Thymus (tissue), 11 donors: ENCODE data around the gene XDH. TPM values are rescaled to one million over a fixed set of nuclear protein-coding genes. Genes with fewer than 3 reads are reported as not detected.

Experiments used
- DNase-seq, 9 donors: peaks; one replicate each; pipeline ENCODE4 v3.0.0-alpha.2; 2013; ENCODE audit warnings: low spot score in 9 of 9, low read depth in 6 of 9, missing footprints in 1 of 9
- H3K27ac ChIP-seq, 2 donors: one replicate each; pipeline ENCODE4 v1.5.1; 2013; ENCODE audit warnings: control low read depth in 1 of 2, low read depth in 1 of 2, low read length in 1 of 2, mild to moderate bottlenecking in 1 of 2, moderate library complexity in 1 of 2
- H3K27me3 ChIP-seq, 2 donors: one replicate each; pipeline ENCODE4 v1.5.1; 2013; ENCODE audit warnings: low read length in 1 of 2; ENCODE audit not compliant: control insufficient read depth in 2 of 2, insufficient read depth in 1 of 2
- H3K36me3 ChIP-seq, 2 donors: one replicate each; pipeline ENCODE4 v1.5.1; 2013; ENCODE audit warnings: low read length in 1 of 2, mild to moderate bottlenecking in 1 of 2, moderate library complexity in 1 of 2; ENCODE audit not compliant: control insufficient read depth in 2 of 2, insufficient read depth in 2 of 2
- H3K4me1 ChIP-seq, 2 donors: one replicate each; pipeline ENCODE4 v1.5.1; 2013; ENCODE audit warnings: low read length in 2 of 2; ENCODE audit not compliant: control insufficient read depth in 2 of 2, insufficient read depth in 2 of 2
- H3K4me3 ChIP-seq, 2 donors: one replicate each; pipeline ENCODE4 v1.5.1; 2013; ENCODE audit warnings: low read length in 2 of 2, control low read depth in 1 of 2, mild to moderate bottlenecking in 1 of 2
- H3K9me3 ChIP-seq, 2 donors: one replicate each; pipeline ENCODE4 v1.5.1; 2013; ENCODE audit warnings: low read length in 1 of 2, mild to moderate bottlenecking in 1 of 2; ENCODE audit not compliant: control insufficient read depth in 2 of 2, insufficient read depth in 1 of 2
- WGBS: extraction: QIAGEN DNeasy Blood & Tissue Kit; methylation state at CpG from one replicate; pipeline ENCODE4 v1.1.7; 2013; 5-methylcytosine and 5-hydroxymethylcytosine counted together
- polyA plus RNA-seq: library from polyadenylated mRNA; stranded (reverse); fragments of 200-250 nt; gene quantifications from one replicate; pipeline ENCODE4 v1.2.3, GENCODE V29; 2013
- total RNA-seq: library from RNA; stranded (reverse); fragments of 120-200 nt; gene quantifications from one replicate; pipeline ENCODE4 v1.2.4, GENCODE V29; 2013
- donor health status: healthy.

XDH gene
- total and polyA plus RNA-seq, 2 donors, result 0.19 to 0.78 TPM

- H3K27me3 ChIP-seq, result no peaks in the 10 kb centered on the region
- no peaks in the 10 kb centered on the region for H3K9me3 ChIP-seq
- H3K4me1 ChIP-seq, result no peaks in the 10 kb centered on the region
- no peaks in the 10 kb centered on the region for H3K36me3 ChIP-seq
- no peak overlapping the region for H3K27ac ChIP-seq
- 95% methylated on average over 4 of the region's 4 CpGs for WGBS
- DNase-seq, result no peak
- no peak overlapping the region for H3K4me3 ChIP-seq
Observed at GRCh38 chr2:31388736-31389135, 25.8 kb downstream of the XDH start.

- WGBS, result 92% methylated on average over 8 of the region's 8 CpGs
- Histone ChIP-seq H3K36me3 (no peaks in the 10 kb centered on the region), H3K4me3 (no peak overlapping the region), H3K4me1 (peaks cover 0 to 2% of the 10 kb centered on the region in 2 donors), H3K9me3 (no peaks in the 10 kb centered on the region), H3K27me3 (no peaks in the 10 kb centered on the region), H3K27ac (no peak overlapping the region)
- no peak for DNase-seq
Observed at GRCh38 chr2:31387850-31388249, 26.7 kb downstream of the XDH start.

- Histone ChIP-seq H3K27me3 (no peaks in the 10 kb centered on the region), H3K9me3 (no peaks in the 10 kb centered on the region), H3K36me3 (no peaks in the 10 kb centered on the region), H3K27ac (no peak overlapping the region), H3K4me3 (no peak overlapping the region), H3K4me1 (peaks cover 0 to 9% of the 10 kb centered on the region in 2 donors)
- DNase-seq, result no peak
Observed at GRCh38 chr2:31386648-31387047, 27.9 kb downstream of the XDH start.

GRCh38 chr2:31386172-31386571 is 28.4 kb downstream of the XDH start:
- DNase-seq, result no peak
- Histone ChIP-seq H3K9me3 (no peaks in the 10 kb centered on the region), H3K36me3 (no peaks in the 10 kb centered on the region), H3K27me3 (no peaks in the 10 kb centered on the region), H3K4me3 (no peak overlapping the region), H3K27ac (no peak overlapping the region), H3K4me1 (peaks cover 0 to 9% of the 10 kb centered on the region in 2 donors)
- 97% methylated on average over 7 of the region's 7 CpGs for WGBS

GRCh38 chr2:31384771-31385276 is 29.7 kb downstream of the XDH start:
- no peak overlapping the region for H3K4me3 ChIP-seq
- 96% methylated on average over 3 of the region's 3 CpGs for WGBS
- H3K27me3 ChIP-seq, result no peaks in the 10 kb centered on the region
- no peaks in the 10 kb centered on the region for H3K9me3 ChIP-seq
- H3K27ac ChIP-seq, result no peak overlapping the region
- no peaks in the 10 kb centered on the region for H3K36me3 ChIP-seq
- peaks cover 0 to 9% of the 10 kb centered on the region in 2 donors for H3K4me1 ChIP-seq
- no peak for DNase-seq

- H3K36me3 ChIP-seq, result no peaks in the 10 kb centered on the region
- DNase-seq, result peak in 1 of 9 donors; percentile 21
- no peaks in the 10 kb centered on the region for H3K9me3 ChIP-seq
- H3K4me3 ChIP-seq, result no peak overlapping the region
- H3K27me3 ChIP-seq, result no peaks in the 10 kb centered on the region
- peaks cover 0 to 9% of the 10 kb centered on the region in 2 donors for H3K4me1 ChIP-seq
- WGBS, result 45% methylated on average over 3 of the region's 3 CpGs
- no peak overlapping the region for H3K27ac ChIP-seq
Observed at GRCh38 chr2:31384351-31384750, 30.2 kb downstream of the XDH start.

GRCh38 chr2:31383471-31384153 is 30.9 kb downstream of the XDH start:
- peaks cover 0 to 9% of the 10 kb centered on the region in 2 donors for H3K4me1 ChIP-seq
- 94% methylated on average over 6 of the region's 6 CpGs for WGBS
- H3K27ac ChIP-seq, result no peak overlapping the region
- no peak for DNase-seq
- no peak overlapping the region for H3K4me3 ChIP-seq
- H3K36me3 ChIP-seq, result no peaks in the 10 kb centered on the region
- H3K27me3 ChIP-seq, result no peaks in the 10 kb centered on the region
- no peaks in the 10 kb centered on the region for H3K9me3 ChIP-seq

GRCh38 chr2:31382452-31383120 is 32.0 kb downstream of the XDH start:
- peaks cover 0 to 9% of the 10 kb centered on the region in 2 donors for H3K4me1 ChIP-seq
- H3K27ac ChIP-seq, result no peak overlapping the region
- H3K36me3 ChIP-seq, result no peaks in the 10 kb centered on the region
- H3K4me3 ChIP-seq, result no peak overlapping the region
- H3K9me3 ChIP-seq, result no peaks in the 10 kb centered on the region
- WGBS, result 83% methylated on average over 8 of the region's 8 CpGs
- peak in 1 of 9 donors; percentile 10 for DNase-seq
- no peaks in the 10 kb centered on the region for H3K27me3 ChIP-seq

GRCh38 chr2:31381601-31382000 is 32.9 kb downstream of the XDH start:
- peaks cover 0 to 9% of the 10 kb centered on the region in 2 donors for H3K4me1 ChIP-seq
- no peak overlapping the region for H3K27ac ChIP-seq
- no peak for DNase-seq
- WGBS, result 93% methylated on average over 6 of the region's 6 CpGs
- no peaks in the 10 kb centered on the region for H3K9me3 ChIP-seq
- no peaks in the 10 kb centered on the region for H3K27me3 ChIP-seq
- H3K4me3 ChIP-seq, result no peak overlapping the region
- no peaks in the 10 kb centered on the region for H3K36me3 ChIP-seq
